ENCODE measurements around the gene SBSN.

The SBSN gene

DNA sequence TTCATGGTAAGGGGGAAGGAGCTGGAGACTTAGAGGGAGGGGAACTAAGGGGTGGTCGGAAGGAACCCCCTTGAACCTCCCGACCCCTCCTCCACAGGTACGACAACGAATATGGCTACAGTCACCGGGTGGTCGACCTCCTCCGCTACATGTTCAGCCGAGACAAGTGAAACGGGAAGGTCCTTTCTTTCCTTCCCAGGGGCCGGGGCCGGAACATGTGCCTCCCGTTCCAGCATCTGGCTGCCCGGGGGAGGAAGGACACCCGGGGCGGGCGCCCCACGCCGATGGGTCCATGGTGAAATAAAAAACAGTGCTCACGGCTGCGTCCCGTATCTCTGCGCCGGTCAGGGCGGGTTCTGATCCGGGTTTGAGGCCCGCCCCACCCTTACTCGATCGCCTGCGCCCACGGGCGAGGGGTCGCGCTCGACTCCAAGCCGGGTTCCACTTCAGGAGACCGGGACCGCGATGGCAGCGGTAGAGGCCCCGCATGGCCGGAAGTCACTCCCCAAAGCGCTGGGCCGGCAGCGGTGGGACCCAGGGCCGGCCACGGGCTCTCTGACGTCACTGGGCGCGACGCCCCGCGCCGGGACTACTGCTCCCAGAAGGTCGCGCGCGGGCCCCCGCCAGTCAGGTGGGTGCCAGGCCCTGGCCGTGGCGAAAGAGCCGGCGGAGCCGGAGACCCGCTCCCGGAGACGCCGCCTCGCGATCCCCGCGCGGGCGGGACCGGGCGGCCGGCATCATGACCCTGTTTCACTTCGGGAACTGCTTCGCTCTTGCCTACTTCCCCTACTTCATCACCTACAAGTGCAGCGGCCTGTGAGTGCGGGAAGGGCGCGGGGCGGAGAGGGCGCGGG, 17.1 kb upstream of the SBSN start, which contains the start of gene TMEM147:
TSS of gene TMEM147 (plus strand) at position 626 of the 854 bp plus-strand sequence. CDS start at position 740, 114 bp downstream.
- no peak for DNase-seq (ENCODE audit: low read depth, low spot score)
- H3K4me3 ChIP-seq (ENCODE audit: low read depth, low read length) = peak within 1 kb of the TSS; percentile 89
- CTCF ChIA-PET = interaction anchor here (1.3 to 2.7 kb wide), 3 partner anchors 11 to 148 kb away, joined by 3 to 9 read pairs (median 4); no protein-coding TSS in a partner anchor
- POLR2A ChIA-PET = no interaction called here
- TF ChIP-seq, protein P1, sequence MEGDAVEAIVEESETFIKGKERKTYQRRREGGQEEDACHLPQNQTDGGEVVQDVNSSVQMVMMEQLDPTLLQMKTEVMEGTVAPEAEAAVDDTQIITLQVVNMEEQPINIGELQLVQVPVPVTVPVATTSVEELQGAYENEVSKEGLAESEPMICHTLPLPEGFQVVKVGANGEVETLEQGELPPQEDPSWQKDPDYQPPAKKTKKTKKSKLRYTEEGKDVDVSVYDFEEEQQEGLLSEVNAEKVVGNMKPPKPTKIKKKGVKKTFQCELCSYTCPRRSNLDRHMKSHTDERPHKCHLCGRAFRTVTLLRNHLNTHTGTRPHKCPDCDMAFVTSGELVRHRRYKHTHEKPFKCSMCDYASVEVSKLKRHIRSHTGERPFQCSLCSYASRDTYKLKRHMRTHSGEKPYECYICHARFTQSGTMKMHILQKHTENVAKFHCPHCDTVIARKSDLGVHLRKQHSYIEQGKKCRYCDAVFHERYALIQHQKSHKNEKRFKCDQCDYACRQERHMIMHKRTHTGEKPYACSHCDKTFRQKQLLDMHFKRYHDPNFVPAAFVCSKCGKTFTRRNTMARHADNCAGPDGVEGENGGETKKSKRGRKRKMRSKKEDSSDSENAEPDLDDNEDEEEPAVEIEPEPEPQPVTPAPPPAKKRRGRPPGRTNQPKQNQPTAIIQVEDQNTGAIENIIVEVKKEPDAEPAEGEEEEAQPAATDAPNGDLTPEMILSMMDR (IDR thresholded peaks at IDR 0.05; ENCODE audit: insufficient read depth, low read length, missing control alignments) = no peak

DNA sequence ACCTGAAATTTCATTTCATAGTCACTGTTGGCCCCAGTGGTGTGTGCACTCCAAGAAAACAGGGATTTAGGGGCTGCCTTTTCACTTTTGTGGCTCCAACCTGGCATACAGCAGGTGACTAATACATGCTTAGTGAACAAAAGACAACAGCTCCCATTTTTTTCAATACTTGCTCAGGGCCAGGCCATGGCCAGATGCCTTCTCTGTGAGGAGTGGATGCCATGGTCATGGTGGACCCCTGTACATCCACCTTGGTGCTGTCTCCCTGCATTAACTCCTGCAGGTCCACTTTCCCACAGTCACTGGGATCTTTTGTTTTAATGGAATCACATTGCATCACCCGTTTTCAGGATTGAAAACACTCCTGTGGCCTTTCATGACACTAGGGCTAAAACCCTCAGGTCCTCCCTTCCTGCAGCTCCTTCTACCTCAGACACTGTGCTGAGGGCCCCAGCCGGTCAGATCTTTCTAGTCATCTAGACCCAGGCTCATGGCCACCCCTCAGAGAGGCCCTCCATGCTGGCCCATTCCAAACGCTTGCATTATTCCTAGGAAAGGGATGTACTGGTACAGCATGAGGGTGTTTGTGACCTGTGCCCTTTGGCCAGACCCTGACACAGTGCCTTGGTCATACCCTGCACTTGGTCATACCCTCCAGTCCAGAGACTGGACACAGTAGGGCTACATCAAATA, 16.1 kb upstream of the SBSN start:
- H3K4me3 ChIP-seq (ENCODE audit: low read depth, low read length) = peak overlapping the region; percentile 89
- POLR2A ChIA-PET = no interaction called here
- no peak for DNase-seq (ENCODE audit: low read depth, low spot score)
- TF ChIP-seq, protein P1 (IDR thresholded peaks at IDR 0.05; ENCODE audit: insufficient read depth, low read length, missing control alignments) = no peak
- CTCF ChIA-PET = interaction anchor here (1.0 to 2.7 kb wide), 4 partner anchors 12 to 148 kb away, joined by 3 to 9 read pairs (median 4); no protein-coding TSS in a partner anchor

DNA sequence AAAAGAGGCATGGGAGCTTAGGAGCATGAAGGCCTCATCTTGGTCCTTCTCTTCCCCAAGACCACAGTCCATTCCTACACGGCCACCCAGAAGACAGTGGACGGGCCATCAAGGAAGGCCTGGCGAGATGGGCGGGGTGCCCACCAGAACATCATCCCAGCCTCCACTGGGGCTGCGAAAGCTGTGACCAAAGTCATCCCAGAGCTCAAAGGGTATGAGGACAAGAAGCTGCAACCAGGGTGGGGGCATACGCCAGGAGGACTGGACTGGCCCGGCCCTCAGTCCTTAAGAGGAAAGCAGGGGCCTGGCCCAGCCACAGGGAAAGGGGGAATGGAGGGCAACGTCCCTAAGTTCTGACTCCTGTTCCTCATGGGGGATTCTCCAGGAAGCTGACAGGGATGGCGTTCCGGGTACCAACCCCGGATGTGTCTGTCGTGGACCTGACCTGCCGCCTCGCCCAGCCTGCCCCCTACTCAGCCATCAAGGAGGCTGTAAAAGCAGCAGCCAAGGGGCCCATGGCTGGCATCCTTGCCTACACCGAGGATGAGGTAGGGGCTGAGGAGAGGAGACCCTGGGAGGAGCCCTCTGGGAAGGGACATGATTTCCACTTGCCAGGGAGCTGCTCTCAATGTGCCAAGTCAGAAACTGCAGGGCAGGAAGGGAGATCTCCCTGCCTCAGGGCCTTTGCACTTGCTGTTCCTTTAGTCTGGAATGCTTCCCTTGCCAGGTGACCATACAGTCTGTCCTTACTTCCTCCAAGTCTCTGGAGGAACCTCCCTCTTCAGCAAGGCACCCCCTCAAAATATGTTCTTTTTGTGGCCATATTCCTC, 15.4 kb upstream of the SBSN start:
- ChIA-PET POLR2A (no interaction called here), CTCF (interaction anchor here (1.0 to 2.7 kb wide), 4 partner anchors 13 to 149 kb away, joined by 3 to 9 read pairs (median 4); no protein-coding TSS in a partner anchor)
- no peak for DNase-seq (ENCODE audit: low read depth, low spot score)
- peak overlapping the region; percentile 1 for H3K4me3 ChIP-seq (ENCODE audit: low read depth, low read length)
- TF ChIP-seq, protein P1 (IDR thresholded peaks at IDR 0.05; ENCODE audit: insufficient read depth, low read length, missing control alignments) = no peak

DNA sequence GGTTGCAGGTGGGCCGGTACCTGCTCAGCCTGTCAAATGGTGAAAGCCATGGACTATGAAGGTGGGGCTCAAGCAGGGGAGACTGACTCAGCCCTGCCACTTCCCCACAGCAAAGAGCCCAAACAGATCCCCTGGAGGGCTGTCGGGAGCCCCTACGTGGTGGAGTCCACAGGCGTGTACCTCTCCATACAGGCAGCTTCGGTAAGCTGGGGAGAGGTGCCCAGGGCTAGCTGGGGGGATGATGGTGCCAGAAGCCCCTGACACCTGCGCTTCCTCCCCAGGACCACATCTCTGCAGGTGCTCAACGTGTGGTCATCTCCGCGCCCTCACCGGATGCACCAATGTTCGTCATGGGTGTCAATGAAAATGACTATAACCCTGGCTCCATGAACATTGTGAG, 14.1 kb upstream of the SBSN start:
- ChIA-PET CTCF (interaction anchor here (0.8 to 1.5 kb wide), 2 partner anchors 14 to 32 kb away, joined by 3 to 4 read pairs; no protein-coding TSS in a partner anchor), POLR2A (no interaction called here)
- H3K4me3 ChIP-seq (ENCODE audit: low read depth, low read length) = no peak overlapping the region
- DNase-seq (ENCODE audit: low read depth, low spot score) = no peak
- TF ChIP-seq, protein P1 (IDR thresholded peaks at IDR 0.05; ENCODE audit: insufficient read depth, low read length, missing control alignments) = no peak

DNA sequence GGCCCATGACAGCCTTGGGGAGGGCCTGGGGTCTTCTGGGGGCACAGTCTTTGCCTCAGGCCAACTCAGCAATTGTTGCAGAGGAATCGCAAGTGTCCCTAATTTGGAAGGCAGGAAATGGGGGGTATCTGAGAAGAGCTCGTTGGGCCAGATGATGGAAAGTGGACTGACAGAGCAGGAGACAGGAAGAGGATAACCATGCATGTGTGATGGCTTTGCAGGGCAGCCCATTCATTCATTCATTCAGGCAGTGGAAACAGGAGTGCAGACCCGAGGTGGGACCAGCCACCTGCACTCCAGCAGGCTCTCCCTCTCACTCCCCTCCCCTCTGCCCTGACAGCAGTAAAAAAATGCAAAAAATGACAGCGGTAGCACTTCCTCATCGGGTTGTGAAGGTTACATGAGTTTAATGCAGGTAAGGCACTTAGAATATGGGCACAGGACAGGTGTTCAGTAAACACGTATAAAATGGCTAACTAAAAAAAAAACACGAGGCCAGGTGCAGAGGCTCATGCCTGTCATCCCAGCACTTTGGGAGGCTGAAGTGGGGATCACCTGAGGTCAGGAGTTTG, 12.3 kb upstream of the SBSN start:
- DNase-seq (ENCODE audit: low read depth, low spot score) = no peak
- H3K4me3 ChIP-seq (ENCODE audit: low read depth, low read length) = no peak overlapping the region
- TF ChIP-seq, protein P1 (IDR thresholded peaks at IDR 0.05; ENCODE audit: insufficient read depth, low read length, missing control alignments) = no peak
- CTCF ChIA-PET = interaction anchor here (1.3 to 1.5 kb wide), 2 partner anchors 8 to 16 kb away, joined by 4 read pairs; no protein-coding TSS in a partner anchor
- POLR2A ChIA-PET = no interaction called here
